H9 (cell line): ENCODE data around the gene SNRNP25. TPM values are rescaled to one million over a fixed set of nuclear protein-coding genes. Genes with fewer than 3 reads are reported as not detected.

Experiments
- DNase-seq: peaks from one replicate; pipeline ENCODE4 v3.0.0-alpha.2; 2017
- H2AFZ ChIP-seq: one replicate; pipeline ENCODE4 v1.6.1; 2013; ENCODE audit warnings: mild to moderate bottlenecking, low read length, control low read depth, moderate library complexity
- H2AK5ac ChIP-seq: 2 replicates; pipeline ENCODE4 v1.6.1; 2013; ENCODE audit warnings: low read length, control low read depth, mixed read lengths; ENCODE audit not compliant: insufficient read length
- H2BK120ac ChIP-seq: one replicate; pipeline ENCODE4 v1.6.1; 2013; ENCODE audit warnings: low read depth, mild to moderate bottlenecking, low read length, control low read depth, inconsistent platforms; ENCODE audit not compliant: poor library complexity, severe bottlenecking
- H2BK12ac ChIP-seq: 2 replicates; pipeline ENCODE4 v1.6.1; 2013; ENCODE audit warnings: low read length, control low read depth, mixed read lengths, low read depth; ENCODE audit not compliant: insufficient read length
- H2BK15ac ChIP-seq: 2 replicates; pipeline ENCODE4 v1.6.1; 2013; ENCODE audit warnings: low read depth, low read length, control low read depth
- H2BK20ac ChIP-seq: one replicate; pipeline ENCODE4 v1.6.1; 2013; ENCODE audit warnings: low read depth, mild to moderate bottlenecking, low read length, control low read depth, inconsistent platforms; ENCODE audit not compliant: poor library complexity, severe bottlenecking
- H2BK5ac ChIP-seq: 2 replicates; pipeline ENCODE4 v1.6.1; 2013; ENCODE audit warnings: low read length, control low read depth, mixed read lengths; ENCODE audit not compliant: insufficient read length
- H3K14ac ChIP-seq: 2 replicates; pipeline ENCODE4 v1.6.1; 2013; ENCODE audit warnings: low read length, control low read depth; ENCODE audit not compliant: insufficient read depth
- H3K18ac ChIP-seq: 2 replicates; pipeline ENCODE4 v1.6.1; 2013; ENCODE audit warnings: low read depth, mild to moderate bottlenecking, mixed read lengths, low read length, control low read depth; ENCODE audit not compliant: insufficient read length
- H3K23ac ChIP-seq: 2 replicates; pipeline ENCODE4 v1.6.1; 2013; ENCODE audit warnings: low read length, control low read depth, mixed read lengths, low read depth; ENCODE audit not compliant: insufficient read length
- H3K23me2 ChIP-seq: 2 replicates; pipeline ENCODE4 v1.6.1; 2013; ENCODE audit warnings: low read depth, mild to moderate bottlenecking, mixed read lengths, low read length, control low read depth; ENCODE audit not compliant: insufficient read length, poor library complexity, severe bottlenecking
- H3K27ac ChIP-seq: 2 replicates; pipeline ENCODE4 v1.5.1; 2013; ENCODE audit warnings: low read length, control low read depth, mixed read lengths, low read depth; ENCODE audit not compliant: insufficient read length
- H3K27me3 ChIP-seq: 2 replicates; pipeline ENCODE4 v1.6.1; 2013; ENCODE audit warnings: low read length, control low read depth, inconsistent platforms; ENCODE audit not compliant: insufficient read depth
- H3K4ac ChIP-seq: 2 replicates; pipeline ENCODE4 v1.6.1; 2013; ENCODE audit warnings: low read depth, mild to moderate bottlenecking, control low read depth, inconsistent platforms, low read length, moderate library complexity
- H3K4me1 ChIP-seq: 2 replicates; pipeline ENCODE4 v1.6.1; 2013; ENCODE audit warnings: low read length, control low read depth, inconsistent platforms; ENCODE audit not compliant: insufficient read depth
- H3K4me2 ChIP-seq: 2 replicates; pipeline ENCODE4 v1.6.1; 2013; ENCODE audit warnings: low read length, control low read depth, mixed read lengths; ENCODE audit not compliant: insufficient read length, insufficient read depth
- H3K56ac ChIP-seq: 2 replicates; pipeline ENCODE4 v1.6.1; 2013; ENCODE audit warnings: low read depth, mild to moderate bottlenecking, mixed read lengths, low read length, control low read depth; ENCODE audit not compliant: insufficient read length
- H3K79me1 ChIP-seq: 2 replicates; pipeline ENCODE4 v1.6.1; 2013; ENCODE audit warnings: low read depth, mild to moderate bottlenecking, moderate library complexity, low read length, control low read depth, inconsistent platforms; ENCODE audit not compliant: insufficient read depth, poor library complexity, severe bottlenecking
- H3K79me2 ChIP-seq: 2 replicates; pipeline ENCODE4 v1.6.1; 2013; ENCODE audit warnings: low read length, control low read depth, inconsistent platforms; ENCODE audit not compliant: insufficient read depth
- H3K9ac ChIP-seq: 2 replicates; pipeline ENCODE4 v1.6.1; 2013; ENCODE audit warnings: low read length, control low read depth, mixed read lengths; ENCODE audit not compliant: insufficient read length; ENCODE audit errors: extremely low read depth
- H3K9me3 ChIP-seq: one replicate; pipeline ENCODE4 v1.6.1; 2013; ENCODE audit warnings: low read depth, low read length, inconsistent platforms; ENCODE audit not compliant: control insufficient read depth
- H3T11ph ChIP-seq: one replicate; pipeline ENCODE4 v1.6.1; 2013; ENCODE audit warnings: mild to moderate bottlenecking, low read length, control low read depth, inconsistent platforms
- H4K20me1 ChIP-seq: one replicate; pipeline ENCODE4 v1.6.1; 2013; ENCODE audit not compliant: control insufficient read depth, insufficient read length, insufficient read depth
- H4K5ac ChIP-seq: 2 replicates; pipeline ENCODE4 v1.6.1; 2013; ENCODE audit warnings: low read depth, mild to moderate bottlenecking, mixed read lengths, low read length, control low read depth; ENCODE audit not compliant: insufficient read length
- H4K8ac ChIP-seq: replicated peaks from 2 replicates; pipeline ENCODE4 v1.6.1; 2013; ENCODE audit warnings: low read length, control low read depth, mixed read lengths, low read depth; ENCODE audit not compliant: insufficient read length
- H4K91ac ChIP-seq: 2 replicates; pipeline ENCODE4 v1.6.1; 2013; ENCODE audit warnings: low read depth, mild to moderate bottlenecking, moderate library complexity, mixed read lengths, low read length, control low read depth; ENCODE audit not compliant: insufficient read length
- H3K27ac Mint-ChIP-seq, 3 experiments: 2 replicates in 2 of 3; 3 replicates in 1 of 3; pipeline ENCODE4 v1.8.0; 2020 to 2021; ENCODE audit warnings: mixed read lengths in 3 of 3, mild to moderate bottlenecking in 1 of 3, moderate library complexity in 1 of 3
- H3K27me3 Mint-ChIP-seq: 2 replicates; pipeline ENCODE4 v1.8.0; 2021; ENCODE audit warnings: low read depth, mild to moderate bottlenecking, moderate library complexity, mixed read lengths
- H3K36me3 Mint-ChIP-seq, 3 experiments: 2 replicates in 2 of 3; 3 replicates in 1 of 3; pipeline ENCODE4 v1.8.0; 2020 to 2021; ENCODE audit warnings: low read depth in 3 of 3, mixed read lengths in 3 of 3; ENCODE audit not compliant: insufficient read depth in 1 of 3
- H3K4me1 Mint-ChIP-seq, 2 experiments: 2 replicates each; pipeline ENCODE4 v1.8.0; 2020; ENCODE audit warnings: mixed read lengths in 2 of 2
- H3K4me3 Mint-ChIP-seq, 2 experiments: 2 replicates in 1 of 2; 3 replicates in 1 of 2; pipeline ENCODE4 v1.8.0; 2020 to 2021; ENCODE audit warnings: mild to moderate bottlenecking in 2 of 2, mixed read lengths in 2 of 2, moderate library complexity in 1 of 2
- H3K9me3 Mint-ChIP-seq, 2 experiments: 2 replicates in 1 of 2; 3 replicates in 1 of 2; pipeline ENCODE4 v1.8.0; 2020; ENCODE audit warnings: mild to moderate bottlenecking in 2 of 2, mixed read lengths in 2 of 2, moderate library complexity in 1 of 2
- CTCF ChIP-seq: fragments of 200-600 bp; sonication (generic); conservative IDR thresholded peaks from 3 replicates; pipeline ENCODE4 v1.8.0; 2021; ENCODE audit warnings: antibody characterized with exemption, mild to moderate bottlenecking
- WGBS: extraction: QIAGEN DNeasy Blood & Tissue Kit; methylation state at CpG from one replicate; pipeline ENCODE4 v1.1.7; 2013; ENCODE audit warnings: missing lambda C conversion rate, low lambda C conversion rate, mixed read lengths; ENCODE audit not compliant: insufficient read length; ENCODE audit errors: extremely low coverage; 5-methylcytosine and 5-hydroxymethylcytosine counted together
- total RNA-seq: library from RNA; stranded (reverse); gene quantifications from 2 replicates; pipeline ENCODE4 v1.2.1, GENCODE V29; 2021

Gene SNRNP25
- total RNA-seq, 1 experiment from 2014 or later, result 78.5 TPM

DNA sequence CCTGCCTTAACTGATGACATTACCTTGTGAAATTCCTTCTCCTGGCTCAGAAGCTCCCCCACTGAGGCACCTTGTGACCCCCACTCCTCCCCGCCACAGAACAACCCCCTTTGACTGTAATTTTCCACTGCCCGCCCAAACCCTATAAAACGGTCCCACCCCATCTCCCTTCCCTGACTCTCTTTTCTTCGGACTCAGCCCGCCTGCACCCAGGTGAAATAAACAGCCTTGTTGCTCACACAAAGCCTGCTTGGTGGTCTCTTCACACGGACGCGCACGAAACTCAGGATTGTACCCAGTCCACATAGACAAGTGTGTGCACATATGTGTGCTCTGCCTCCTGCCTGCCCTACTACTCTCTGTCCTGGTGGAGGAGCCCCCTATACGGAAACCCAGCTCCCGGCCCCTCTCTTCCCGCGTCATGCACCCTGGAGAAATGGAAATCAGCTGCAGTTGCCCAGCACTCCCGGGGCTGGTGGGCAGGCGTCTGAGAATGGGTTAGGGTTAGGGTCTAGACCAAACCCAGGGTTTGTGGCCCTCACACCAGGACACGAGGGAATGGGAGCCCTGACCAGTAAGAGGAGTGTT, 21.2 kb downstream of the SNRNP25 start:
- Histone ChIP-seq H3K23me2 (peaks cover 19% of the 10 kb centered on the region), H3K79me1 (no peaks in the 10 kb centered on the region), H3K4me2 (no peak overlapping the region), H4K5ac (no peak overlapping the region), H4K8ac (no peak overlapping the region), H3K14ac (no peak overlapping the region), H3K27ac (no peak overlapping the region), H3K27me3 (no peaks in the 10 kb centered on the region), H2AK5ac (no peak overlapping the region), H2BK20ac (no peak overlapping the region), H3K4ac (no peak overlapping the region), H4K20me1 (peaks cover 4% of the 10 kb centered on the region), H3K79me2 (no peaks in the 10 kb centered on the region; the same call in 1 of the 2 replicates), H3K4me1 (peaks cover 6% of the 10 kb centered on the region; the same call in 1 of the 2 replicates), H3K56ac (no peak overlapping the region), H3K23ac (no peak overlapping the region), H2BK15ac (no peak overlapping the region), H3K9me3 (no peaks in the 10 kb centered on the region), H2AFZ (no peak overlapping the region), H3T11ph (no peak overlapping the region), H2BK120ac (no peak overlapping the region), H2BK12ac (no peak overlapping the region), H2BK5ac (no peak overlapping the region), H3K9ac (no peak overlapping the region), H4K91ac (no peak overlapping the region), H3K18ac (no peak overlapping the region)
- Mint-ChIP-seq H3K36me3 (peaks cover 0 to 6% (median 2%) of the 10 kb centered on the region in 3 experiments; a peak in 6 of 7 replicates), H3K4me1 (peaks cover 40 to 55% of the 10 kb centered on the region in 2 experiments), H3K4me3 (peak overlapping the region in 1 of 2 experiments; percentile 42; a peak in 2 of 5 replicates), H3K27ac (peak overlapping the region in 1 of 3 experiments; percentile 88; a peak in 3 of 7 replicates), H3K27me3 (peaks cover 1% of the 10 kb centered on the region; the same call in 1 of the 2 replicates), H3K9me3 (no peaks in the 10 kb centered on the region)
- WGBS, result no CpG with 5 or more reads among the region's 16 CpGs
- DNase-seq, result peak; percentile 66
- no peak for TF ChIP-seq CTCF
